ENCODE data around the gene BRWD1. TPM values are rescaled to one million over a fixed set of nuclear protein-coding genes. Genes with fewer than 3 reads are reported as not detected.

The BRWD1 gene
- total RNA-seq, 1 experiment from 2014 or later = 53.3 TPM

DNA sequence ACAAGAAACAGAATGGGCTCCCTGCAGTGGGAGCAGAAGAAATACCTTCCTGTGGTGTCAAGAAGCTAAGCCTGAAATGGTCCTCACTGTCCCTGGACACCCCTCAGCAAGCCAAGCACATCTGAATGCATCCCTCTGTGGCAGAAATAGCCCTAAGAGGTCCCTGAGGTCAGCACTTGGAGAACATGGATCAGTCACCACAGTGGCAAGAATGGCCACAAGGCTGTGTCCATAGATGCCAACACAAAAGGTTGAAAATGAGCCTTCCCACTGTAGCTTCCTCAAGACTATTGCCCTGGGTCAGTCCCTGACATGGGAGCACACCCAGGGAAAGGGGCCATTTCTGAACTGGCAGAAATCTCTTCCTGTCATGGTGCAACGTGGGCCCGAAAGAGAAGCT is 157.9 kb downstream of the BRWD1 start:
- TF ChIP-seq CREM (CRISPR knock-in tag; IDR thresholded peaks at IDR 0.05) = no peak
- TF ChIP-seq, protein P1, sequence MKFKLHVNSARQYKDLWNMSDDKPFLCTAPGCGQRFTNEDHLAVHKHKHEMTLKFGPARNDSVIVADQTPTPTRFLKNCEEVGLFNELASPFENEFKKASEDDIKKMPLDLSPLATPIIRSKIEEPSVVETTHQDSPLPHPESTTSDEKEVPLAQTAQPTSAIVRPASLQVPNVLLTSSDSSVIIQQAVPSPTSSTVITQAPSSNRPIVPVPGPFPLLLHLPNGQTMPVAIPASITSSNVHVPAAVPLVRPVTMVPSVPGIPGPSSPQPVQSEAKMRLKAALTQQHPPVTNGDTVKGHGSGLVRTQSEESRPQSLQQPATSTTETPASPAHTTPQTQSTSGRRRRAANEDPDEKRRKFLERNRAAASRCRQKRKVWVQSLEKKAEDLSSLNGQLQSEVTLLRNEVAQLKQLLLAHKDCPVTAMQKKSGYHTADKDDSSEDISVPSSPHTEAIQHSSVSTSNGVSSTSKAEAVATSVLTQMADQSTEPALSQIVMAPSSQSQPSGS (CRISPR knock-in tag; IDR thresholded peaks at IDR 0.05; ENCODE audit: borderline replicate concordance, low read depth) = no peak
- TF ChIP-seq, protein P2, sequence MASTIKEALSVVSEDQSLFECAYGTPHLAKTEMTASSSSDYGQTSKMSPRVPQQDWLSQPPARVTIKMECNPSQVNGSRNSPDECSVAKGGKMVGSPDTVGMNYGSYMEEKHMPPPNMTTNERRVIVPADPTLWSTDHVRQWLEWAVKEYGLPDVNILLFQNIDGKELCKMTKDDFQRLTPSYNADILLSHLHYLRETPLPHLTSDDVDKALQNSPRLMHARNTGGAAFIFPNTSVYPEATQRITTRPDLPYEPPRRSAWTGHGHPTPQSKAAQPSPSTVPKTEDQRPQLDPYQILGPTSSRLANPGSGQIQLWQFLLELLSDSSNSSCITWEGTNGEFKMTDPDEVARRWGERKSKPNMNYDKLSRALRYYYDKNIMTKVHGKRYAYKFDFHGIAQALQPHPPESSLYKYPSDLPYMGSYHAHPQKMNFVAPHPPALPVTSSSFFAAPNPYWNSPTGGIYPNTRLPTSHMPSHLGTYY (CRISPR knock-in tag; IDR thresholded peaks at IDR 0.05) = no peak
- TF ChIP-seq, protein P3, sequence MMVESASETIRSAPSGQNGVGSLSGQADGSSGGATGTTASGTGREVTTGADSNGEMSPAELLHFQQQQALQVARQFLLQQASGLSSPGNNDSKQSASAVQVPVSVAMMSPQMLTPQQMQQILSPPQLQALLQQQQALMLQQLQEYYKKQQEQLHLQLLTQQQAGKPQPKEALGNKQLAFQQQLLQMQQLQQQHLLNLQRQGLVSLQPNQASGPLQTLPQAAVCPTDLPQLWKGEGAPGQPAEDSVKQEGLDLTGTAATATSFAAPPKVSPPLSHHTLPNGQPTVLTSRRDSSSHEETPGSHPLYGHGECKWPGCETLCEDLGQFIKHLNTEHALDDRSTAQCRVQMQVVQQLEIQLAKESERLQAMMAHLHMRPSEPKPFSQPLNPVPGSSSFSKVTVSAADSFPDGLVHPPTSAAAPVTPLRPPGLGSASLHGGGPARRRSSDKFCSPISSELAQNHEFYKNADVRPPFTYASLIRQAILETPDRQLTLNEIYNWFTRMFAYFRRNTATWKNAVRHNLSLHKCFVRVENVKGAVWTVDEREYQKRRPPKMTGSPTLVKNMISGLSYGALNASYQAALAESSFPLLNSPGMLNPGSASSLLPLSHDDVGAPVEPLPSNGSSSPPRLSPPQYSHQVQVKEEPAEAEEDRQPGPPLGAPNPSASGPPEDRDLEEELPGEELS (CRISPR knock-in tag; IDR thresholded peaks at IDR 0.05) = no peak
- TF ChIP-seq NFYB (CRISPR knock-in tag; conservative IDR thresholded peaks at IDR 0.05; ENCODE audit: low read depth) = no peak
- TF ChIP-seq ZNF423 (CRISPR knock-in tag; IDR thresholded peaks at IDR 0.05) = no peak
- TF ChIP-seq, protein P4, sequence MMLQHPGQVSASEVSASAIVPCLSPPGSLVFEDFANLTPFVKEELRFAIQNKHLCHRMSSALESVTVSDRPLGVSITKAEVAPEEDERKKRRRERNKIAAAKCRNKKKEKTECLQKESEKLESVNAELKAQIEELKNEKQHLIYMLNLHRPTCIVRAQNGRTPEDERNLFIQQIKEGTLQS (CRISPR knock-in tag; conservative IDR thresholded peaks at IDR 0.05) = no peak
- TF ChIP-seq NFATC4 (CRISPR knock-in tag; IDR thresholded peaks at IDR 0.05) = no peak
- no peak for TF ChIP-seq RORB (CRISPR knock-in tag; IDR thresholded peaks at IDR 0.05)
- no peak for TF ChIP-seq NR1H2 (CRISPR knock-in tag; IDR thresholded peaks at IDR 0.05)
- no peak for TF ChIP-seq NR2C2 (CRISPR knock-in tag; IDR thresholded peaks at IDR 0.05)
- TF ChIP-seq FOXP1 (CRISPR knock-in tag; IDR thresholded peaks at IDR 0.05; ENCODE audit: borderline replicate concordance) = no peak
- no peak for TF ChIP-seq SMAD4 (CRISPR knock-in tag; IDR thresholded peaks at IDR 0.05)
- TF ChIP-seq, protein P5, sequence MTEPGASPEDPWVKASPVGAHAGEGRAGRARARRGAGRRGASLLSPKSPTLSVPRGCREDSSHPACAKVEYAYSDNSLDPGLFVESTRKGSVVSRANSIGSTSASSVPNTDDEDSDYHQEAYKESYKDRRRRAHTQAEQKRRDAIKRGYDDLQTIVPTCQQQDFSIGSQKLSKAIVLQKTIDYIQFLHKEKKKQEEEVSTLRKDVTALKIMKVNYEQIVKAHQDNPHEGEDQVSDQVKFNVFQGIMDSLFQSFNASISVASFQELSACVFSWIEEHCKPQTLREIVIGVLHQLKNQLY (CRISPR knock-in tag; IDR thresholded peaks at IDR 0.05) = no peak
- TF ChIP-seq ELF4 (CRISPR knock-in tag; IDR thresholded peaks at IDR 0.05; ENCODE audit: low read depth) = no peak
- TF ChIP-seq, protein P6, sequence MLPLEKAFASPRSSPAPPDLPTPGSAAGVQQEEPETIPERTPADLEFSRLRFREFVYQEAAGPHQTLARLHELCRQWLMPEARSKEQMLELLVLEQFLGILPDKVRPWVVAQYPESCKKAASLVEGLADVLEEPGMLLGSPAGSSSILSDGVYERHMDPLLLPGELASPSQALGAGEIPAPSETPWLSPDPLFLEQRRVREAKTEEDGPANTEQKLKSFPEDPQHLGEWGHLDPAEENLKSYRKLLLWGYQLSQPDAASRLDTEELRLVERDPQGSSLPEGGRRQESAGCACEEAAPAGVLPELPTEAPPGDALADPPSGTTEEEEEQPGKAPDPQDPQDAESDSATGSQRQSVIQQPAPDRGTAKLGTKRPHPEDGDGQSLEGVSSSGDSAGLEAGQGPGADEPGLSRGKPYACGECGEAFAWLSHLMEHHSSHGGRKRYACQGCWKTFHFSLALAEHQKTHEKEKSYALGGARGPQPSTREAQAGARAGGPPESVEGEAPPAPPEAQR (CRISPR knock-in tag; IDR thresholded peaks at IDR 0.05) = no peak
- TF ChIP-seq ESRRA (CRISPR knock-in tag; IDR thresholded peaks at IDR 0.05; ENCODE audit: borderline replicate concordance) = no peak
- peaks cover 10% of the 10 kb centered on the region for H3K36me3 Mint-ChIP-seq
- H3K4me3 Mint-ChIP-seq = no peak overlapping the region
- DNase-seq (ENCODE audit: low spot score) = no peak
- ChIA-PET CTCF (no interaction called here), POLR2A (no interaction called here)
- H3K9me3 Mint-ChIP-seq = peaks cover 4% of the 10 kb centered on the region
- H3K27ac Mint-ChIP-seq = no peak overlapping the region
- no peaks in the 10 kb centered on the region for H3K27me3 Mint-ChIP-seq (ENCODE audit: low read depth)
- no peaks in the 10 kb centered on the region for H3K4me1 Mint-ChIP-seq
- no peak for ATAC-seq

DNA sequence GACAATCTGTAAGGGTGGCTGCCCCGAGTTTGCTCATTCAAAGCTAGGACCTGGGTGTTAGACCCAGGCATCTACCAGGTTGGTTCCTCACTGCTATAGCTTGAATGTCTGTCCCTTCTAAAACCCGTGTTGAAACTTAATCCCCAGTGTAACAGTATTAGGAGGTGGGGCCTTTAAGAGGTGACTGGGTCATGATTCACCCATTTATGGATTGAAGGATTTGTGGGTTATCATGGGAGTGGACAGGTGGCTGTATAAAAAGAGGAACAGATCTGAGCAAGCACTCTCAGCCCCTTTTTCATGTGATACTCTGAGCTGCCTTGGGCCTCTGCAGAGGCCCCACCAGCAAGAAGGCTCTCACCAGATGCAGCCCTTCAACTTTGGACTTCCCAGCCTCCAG is 159.6 kb downstream of the BRWD1 start:
- POLR2A ChIA-PET = no interaction called here
- no peaks in the 10 kb centered on the region for H3K4me1 Mint-ChIP-seq

More for the DNA sequence above, 159.6 kb downstream of the BRWD1 start:
- Mint-ChIP-seq H3K36me3 (peaks cover 10% of the 10 kb centered on the region), H3K4me3 (no peak overlapping the region), H3K27ac (no peak overlapping the region), H3K9me3 (peaks cover 4% of the 10 kb centered on the region), H3K27me3 (ENCODE audit: low read depth) (no peaks in the 10 kb centered on the region; the same call in 1 of the 2 replicates)
- ATAC-seq (no peak), DNase-seq (ENCODE audit: low spot score) (no peak)
- CTCF ChIA-PET = interaction anchor here (0.6 to 1.3 kb wide), 9 partner anchors 8 to 398 kb away, joined by 3 to 6 read pairs (median 3); partner anchors contain the start of gene PSMG1
- no peak for TF ChIP-seq GTF2I (CRISPR knock-in tag; conservative IDR thresholded peaks at IDR 0.05)
- TF ChIP-seq, protein P7, sequence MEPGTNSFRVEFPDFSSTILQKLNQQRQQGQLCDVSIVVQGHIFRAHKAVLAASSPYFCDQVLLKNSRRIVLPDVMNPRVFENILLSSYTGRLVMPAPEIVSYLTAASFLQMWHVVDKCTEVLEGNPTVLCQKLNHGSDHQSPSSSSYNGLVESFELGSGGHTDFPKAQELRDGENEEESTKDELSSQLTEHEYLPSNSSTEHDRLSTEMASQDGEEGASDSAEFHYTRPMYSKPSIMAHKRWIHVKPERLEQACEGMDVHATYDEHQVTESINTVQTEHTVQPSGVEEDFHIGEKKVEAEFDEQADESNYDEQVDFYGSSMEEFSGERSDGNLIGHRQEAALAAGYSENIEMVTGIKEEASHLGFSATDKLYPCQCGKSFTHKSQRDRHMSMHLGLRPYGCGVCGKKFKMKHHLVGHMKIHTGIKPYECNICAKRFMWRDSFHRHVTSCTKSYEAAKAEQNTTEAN (CRISPR knock-in tag; IDR thresholded peaks at IDR 0.05) = no peak
- TF ChIP-seq, protein P8, sequence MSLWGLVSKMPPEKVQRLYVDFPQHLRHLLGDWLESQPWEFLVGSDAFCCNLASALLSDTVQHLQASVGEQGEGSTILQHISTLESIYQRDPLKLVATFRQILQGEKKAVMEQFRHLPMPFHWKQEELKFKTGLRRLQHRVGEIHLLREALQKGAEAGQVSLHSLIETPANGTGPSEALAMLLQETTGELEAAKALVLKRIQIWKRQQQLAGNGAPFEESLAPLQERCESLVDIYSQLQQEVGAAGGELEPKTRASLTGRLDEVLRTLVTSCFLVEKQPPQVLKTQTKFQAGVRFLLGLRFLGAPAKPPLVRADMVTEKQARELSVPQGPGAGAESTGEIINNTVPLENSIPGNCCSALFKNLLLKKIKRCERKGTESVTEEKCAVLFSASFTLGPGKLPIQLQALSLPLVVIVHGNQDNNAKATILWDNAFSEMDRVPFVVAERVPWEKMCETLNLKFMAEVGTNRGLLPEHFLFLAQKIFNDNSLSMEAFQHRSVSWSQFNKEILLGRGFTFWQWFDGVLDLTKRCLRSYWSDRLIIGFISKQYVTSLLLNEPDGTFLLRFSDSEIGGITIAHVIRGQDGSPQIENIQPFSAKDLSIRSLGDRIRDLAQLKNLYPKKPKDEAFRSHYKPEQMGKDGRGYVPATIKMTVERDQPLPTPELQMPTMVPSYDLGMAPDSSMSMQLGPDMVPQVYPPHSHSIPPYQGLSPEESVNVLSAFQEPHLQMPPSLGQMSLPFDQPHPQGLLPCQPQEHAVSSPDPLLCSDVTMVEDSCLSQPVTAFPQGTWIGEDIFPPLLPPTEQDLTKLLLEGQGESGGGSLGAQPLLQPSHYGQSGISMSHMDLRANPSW (CRISPR knock-in tag; conservative IDR thresholded peaks at IDR 0.05; ENCODE audit: low read depth) = no peak
- TF ChIP-seq, protein P5 (CRISPR knock-in tag; IDR thresholded peaks at IDR 0.05) = no peak
- no peak for TF ChIP-seq ETV6 (CRISPR knock-in tag; IDR thresholded peaks at IDR 0.05)
- TF ChIP-seq TEAD1 (CRISPR knock-in tag; IDR thresholded peaks at IDR 0.05) = no peak

All from WTC11 (cell line).